GM10266 (cell line): ENCODE measurements around the gene RFC1.

ENCODE experiments used
- DNase-seq: peaks from one replicate; pipeline ENCODE4 v3.0.0; 2012; ENCODE audit errors: extremely low spot score
- TF ChIP-seq, protein P1 (sequence below): IDR thresholded peaks from 2 replicates; pipeline ENCODE4 v1.5.1; 2012; ENCODE audit warnings: mild to moderate bottlenecking, low read depth; ENCODE audit not compliant: control insufficient read depth, insufficient read depth; ENCODE audit errors: missing control alignments

Gene RFC1

DNA sequence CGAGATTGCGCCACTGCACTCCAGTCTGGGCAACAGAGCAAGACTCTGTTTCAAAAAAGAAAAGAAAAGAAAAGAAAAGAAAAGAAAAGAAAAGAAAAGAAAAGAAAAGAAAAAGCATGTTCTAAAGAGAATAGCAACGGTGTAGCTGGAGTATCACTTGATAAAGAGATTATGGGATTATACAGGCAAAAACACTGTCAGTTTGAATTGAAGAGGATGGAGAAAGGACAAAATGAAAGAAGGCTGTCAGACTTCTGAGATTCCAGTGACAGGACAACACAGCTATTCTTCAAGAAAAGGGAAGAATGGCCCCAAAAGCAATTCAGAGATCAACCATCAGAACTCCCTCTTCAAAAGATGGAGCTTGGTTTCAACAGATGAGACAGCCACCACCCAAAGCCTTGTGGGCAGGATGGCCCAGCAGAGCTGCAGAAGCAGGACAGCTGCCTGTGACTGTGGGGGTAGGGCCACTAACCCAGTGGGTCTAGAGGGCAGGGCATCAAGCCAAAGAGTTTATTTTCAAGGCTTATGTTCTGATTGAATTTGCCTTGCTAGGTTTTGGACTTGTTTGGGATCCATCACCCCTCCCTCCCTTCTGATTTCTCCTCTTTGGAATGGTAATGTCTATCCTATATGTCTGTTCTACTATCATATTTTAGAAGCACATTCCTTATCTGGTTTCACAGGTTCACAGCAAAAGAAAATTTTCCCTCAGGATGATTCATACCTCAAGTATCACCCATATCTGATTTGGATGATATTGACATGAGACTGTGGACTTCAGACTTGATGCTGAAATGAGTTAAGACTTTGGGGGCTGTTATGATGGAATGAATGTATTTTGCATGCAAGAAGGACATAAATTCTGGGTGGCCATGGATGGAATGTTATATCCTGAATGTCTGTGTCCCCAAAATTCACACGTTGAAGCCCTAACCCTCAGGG is 17.5 kb downstream of the RFC1 start:
- TF ChIP-seq, protein P1, sequence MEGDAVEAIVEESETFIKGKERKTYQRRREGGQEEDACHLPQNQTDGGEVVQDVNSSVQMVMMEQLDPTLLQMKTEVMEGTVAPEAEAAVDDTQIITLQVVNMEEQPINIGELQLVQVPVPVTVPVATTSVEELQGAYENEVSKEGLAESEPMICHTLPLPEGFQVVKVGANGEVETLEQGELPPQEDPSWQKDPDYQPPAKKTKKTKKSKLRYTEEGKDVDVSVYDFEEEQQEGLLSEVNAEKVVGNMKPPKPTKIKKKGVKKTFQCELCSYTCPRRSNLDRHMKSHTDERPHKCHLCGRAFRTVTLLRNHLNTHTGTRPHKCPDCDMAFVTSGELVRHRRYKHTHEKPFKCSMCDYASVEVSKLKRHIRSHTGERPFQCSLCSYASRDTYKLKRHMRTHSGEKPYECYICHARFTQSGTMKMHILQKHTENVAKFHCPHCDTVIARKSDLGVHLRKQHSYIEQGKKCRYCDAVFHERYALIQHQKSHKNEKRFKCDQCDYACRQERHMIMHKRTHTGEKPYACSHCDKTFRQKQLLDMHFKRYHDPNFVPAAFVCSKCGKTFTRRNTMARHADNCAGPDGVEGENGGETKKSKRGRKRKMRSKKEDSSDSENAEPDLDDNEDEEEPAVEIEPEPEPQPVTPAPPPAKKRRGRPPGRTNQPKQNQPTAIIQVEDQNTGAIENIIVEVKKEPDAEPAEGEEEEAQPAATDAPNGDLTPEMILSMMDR = no peak
- DNase-seq = no peak

DNA sequence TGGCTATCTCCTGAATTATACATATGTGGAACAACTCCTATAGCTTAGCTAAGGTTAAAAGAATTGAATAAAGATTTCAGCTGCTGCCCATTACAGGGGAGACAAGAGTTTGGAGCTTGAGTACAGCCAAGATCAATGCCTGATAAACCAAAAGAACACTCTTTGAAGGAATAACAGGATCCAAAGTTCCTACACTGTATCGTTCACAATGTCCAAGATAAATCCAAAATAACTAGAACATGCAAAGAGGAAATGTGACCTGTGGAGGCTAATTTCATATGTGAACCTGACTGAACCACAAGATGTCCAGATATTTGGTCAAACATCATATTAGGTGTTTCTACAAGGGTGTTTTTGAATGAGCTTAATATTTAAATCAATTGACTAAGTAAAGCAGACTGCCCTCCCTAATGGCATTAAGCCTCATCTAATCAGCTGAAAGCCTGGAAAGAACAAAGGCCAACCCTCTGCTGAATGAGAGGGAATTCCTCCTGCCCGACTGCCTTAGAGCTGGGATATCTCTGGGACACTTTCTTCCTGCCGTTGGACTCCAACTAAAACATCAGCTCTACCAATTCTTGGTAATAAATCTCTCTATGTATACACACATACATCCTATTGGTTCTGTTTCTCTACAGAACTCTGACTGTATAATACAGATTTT is 19.2 kb downstream of the RFC1 start:
- TF ChIP-seq, protein P1 = no peak

DNA sequence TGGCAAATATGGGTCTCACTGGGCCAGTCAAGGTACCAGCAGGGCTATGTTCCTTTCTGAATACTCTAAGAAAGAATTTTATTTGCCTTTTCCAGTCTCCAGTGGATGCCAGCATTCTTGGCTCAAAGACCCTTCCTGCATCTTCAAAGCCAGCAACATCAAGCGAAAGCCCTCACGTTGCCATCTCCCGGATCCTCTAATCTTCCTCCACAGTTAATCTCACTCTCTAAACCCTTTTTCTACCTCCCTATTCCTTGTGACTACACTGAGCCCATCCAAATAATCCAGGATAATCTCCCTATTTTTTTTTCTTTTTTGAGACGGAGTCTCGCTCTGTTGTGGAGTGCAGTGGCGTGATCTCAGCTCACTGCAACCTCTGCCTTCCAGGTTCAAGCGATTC is 23.4 kb downstream of the RFC1 start:
- TF ChIP-seq, protein P1 = no peak
- no peak for DNase-seq

More for the DNA sequence above, 19.2 kb downstream of the RFC1 start:
- DNase-seq = no peak

DNA sequence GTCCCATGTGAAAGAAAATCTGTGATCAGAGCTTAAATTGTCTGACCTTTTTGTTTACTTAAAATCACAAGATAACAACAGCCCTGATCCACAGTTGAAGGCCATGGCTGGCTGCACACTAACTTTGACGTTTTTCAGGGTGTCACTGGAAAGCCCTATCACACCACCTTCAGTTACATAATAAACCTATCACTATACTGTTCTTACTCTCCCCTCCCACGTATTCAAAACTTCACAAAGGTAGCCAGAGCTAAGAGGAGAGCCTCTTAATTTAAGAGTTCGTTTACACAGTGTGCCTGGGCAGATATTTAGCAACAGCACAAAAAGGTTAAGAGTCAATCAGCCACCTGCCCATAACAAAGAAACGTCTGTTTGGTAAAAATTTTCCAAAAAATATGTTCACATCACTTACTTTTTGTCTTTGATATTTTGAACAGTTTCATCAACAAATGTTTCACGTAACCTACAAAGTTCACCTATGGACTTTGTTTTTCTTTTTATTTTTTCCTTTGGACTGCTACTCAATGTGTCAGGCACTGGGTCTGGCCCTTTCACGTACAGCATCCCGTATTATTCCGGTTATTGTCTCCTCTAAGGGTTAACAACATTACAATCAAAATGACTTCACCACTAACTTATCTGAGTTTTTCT is 25.0 kb downstream of the RFC1 start:
- TF ChIP-seq, protein P1 = no peak
- no peak for DNase-seq

DNA sequence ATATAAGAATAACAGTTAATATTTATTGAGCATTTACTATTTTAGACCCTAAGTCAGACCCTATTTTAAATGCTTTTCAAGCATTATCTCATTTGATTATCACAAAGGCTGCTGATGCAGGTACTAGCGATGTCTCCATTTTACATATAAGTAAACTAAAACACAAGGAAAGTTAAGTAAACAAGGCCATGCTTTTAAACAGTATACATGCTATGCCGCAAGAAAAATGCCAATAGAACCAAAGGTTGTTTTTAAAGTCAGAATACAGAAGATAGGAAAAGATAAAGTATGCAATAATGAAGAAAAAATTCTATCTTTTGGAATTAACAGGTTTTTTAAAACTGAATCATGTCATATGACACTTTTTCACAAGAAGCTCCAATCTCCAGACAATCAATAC is 26.2 kb downstream of the RFC1 start:
- no peak for DNase-seq
- TF ChIP-seq, protein P1 = no peak

DNA sequence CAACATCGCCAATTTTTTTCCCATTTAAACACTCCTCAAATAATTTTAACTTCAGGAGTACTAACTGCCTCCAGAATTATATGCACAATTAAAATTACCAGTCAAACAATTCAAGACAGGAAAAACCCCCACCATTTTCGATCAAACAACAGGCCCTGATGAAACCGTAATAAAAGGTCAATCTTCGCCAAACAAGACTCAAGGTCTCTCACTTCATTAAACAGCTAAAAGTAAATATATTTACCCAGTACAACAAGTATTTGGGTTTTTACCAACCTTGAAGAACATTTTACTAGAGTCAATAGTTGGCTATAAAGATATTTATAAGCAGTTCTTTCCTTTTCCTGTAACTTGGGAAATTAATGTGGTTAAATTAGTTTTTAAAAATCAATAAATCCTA is 28.3 kb downstream of the RFC1 start:
- TF ChIP-seq, protein P1 = no peak
- no peak for DNase-seq
